Esophagus (tissue), 2 donors: Measurements from ENCODE around the gene MYADML2. TPM values are rescaled to one million over a fixed set of nuclear protein-coding genes. Genes with fewer than 3 reads are reported as not detected.
A peak's percentile ranks its signal among the peaks of the same experiment; 100 is the strongest.

Experiments used
- H3K27ac ChIP-seq, 2 donors: one replicate each; pipeline ENCODE4 v1.5.1; 2013; ENCODE audit warnings: low read depth in 2 of 2, mild to moderate bottlenecking in 2 of 2, inconsistent platforms in 1 of 2, low read length in 1 of 2, moderate library complexity in 1 of 2
- H3K27me3 ChIP-seq, 2 donors: one replicate each; pipeline ENCODE4 v1.6.1; 2013; ENCODE audit warnings: low read length in 2 of 2, control low read depth in 1 of 2, mild to moderate bottlenecking in 1 of 2; ENCODE audit not compliant: insufficient read depth in 2 of 2, control insufficient read depth in 1 of 2
- H3K36me3 ChIP-seq, 2 donors: one replicate each; pipeline ENCODE4 v1.6.1; 2013; ENCODE audit warnings: low read length in 1 of 2; ENCODE audit not compliant: control insufficient read depth in 2 of 2, insufficient read depth in 2 of 2
- H3K4me1 ChIP-seq, 2 donors: one replicate each; pipeline ENCODE4 v1.6.1; 2013; ENCODE audit warnings: low read length in 1 of 2; ENCODE audit not compliant: control insufficient read depth in 2 of 2, insufficient read depth in 2 of 2
- H3K4me3 ChIP-seq, 2 donors: one replicate each; pipeline ENCODE4 v1.5.1; 2013; ENCODE audit warnings: low read length in 2 of 2, mild to moderate bottlenecking in 2 of 2, low read depth in 1 of 2, moderate library complexity in 1 of 2
- H3K9me3 ChIP-seq, 2 donors: one replicate each; pipeline ENCODE4 v1.6.1; 2013; ENCODE audit warnings: mild to moderate bottlenecking in 2 of 2, low read depth in 1 of 2, low read length in 1 of 2, moderate library complexity in 1 of 2; ENCODE audit not compliant: control insufficient read depth in 2 of 2, insufficient read depth in 1 of 2
- WGBS, 2 donors: extraction: QIAGEN DNeasy Blood & Tissue Kit; methylation state at CpG; one replicate each; pipeline ENCODE4 v1.1.7; 2013; 5-methylcytosine and 5-hydroxymethylcytosine counted together
- polyA plus RNA-seq, 2 donors: library from polyadenylated mRNA; stranded (reverse); fragments of 200-250 nt; gene quantifications; one replicate each; pipeline ENCODE4 v1.2.3, GENCODE V29; 2013
- donor health status: healthy with polysubstance abuse.
- donor health status: Bipolar disorder and iron deficiency.

Gene MYADML2, protein sequence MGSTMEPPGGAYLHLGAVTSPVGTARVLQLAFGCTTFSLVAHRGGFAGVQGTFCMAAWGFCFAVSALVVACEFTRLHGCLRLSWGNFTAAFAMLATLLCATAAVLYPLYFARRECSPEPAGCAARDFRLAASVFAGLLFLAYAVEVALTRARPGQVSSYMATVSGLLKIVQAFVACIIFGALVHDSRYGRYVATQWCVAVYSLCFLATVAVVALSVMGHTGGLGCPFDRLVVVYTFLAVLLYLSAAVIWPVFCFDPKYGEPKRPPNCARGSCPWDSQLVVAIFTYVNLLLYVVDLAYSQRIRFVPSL
- not detected for polyA plus RNA-seq

DNA sequence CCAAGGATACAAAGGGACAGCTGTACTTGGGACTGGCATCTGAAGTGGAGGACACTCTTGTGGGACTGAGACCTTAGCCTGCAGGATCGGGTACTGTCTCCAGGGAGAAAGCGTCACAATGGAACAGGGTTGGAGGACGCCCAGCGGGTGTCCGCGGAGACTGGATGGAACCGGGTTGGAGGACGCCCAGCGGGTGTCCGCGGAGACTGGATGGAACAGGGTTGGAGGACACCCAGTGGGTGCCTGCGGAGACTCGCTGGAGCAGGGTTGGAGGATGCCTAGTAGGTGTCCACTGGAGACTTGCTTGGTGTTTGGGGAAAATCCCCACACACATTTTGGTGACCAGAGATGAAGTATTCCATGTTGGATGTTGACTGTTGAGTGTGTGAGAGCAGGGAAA, at the start of gene MYADML2:
TSS of gene MYADML2 (minus strand) at position 45 of the 400 bp plus-strand sequence. CDS start 5,492 bp downstream, outside the sequence.
- WGBS, 2 donors, result 81 to 90% methylated on average over 12 to 13 of the region's 13 CpGs
- H3K4me3 ChIP-seq, result no peak within 1 kb of the TSS
- no peaks in the 10 kb centered on the region for H3K36me3 ChIP-seq
- H3K27ac ChIP-seq, result peak within 1 kb of the TSS in 1 of 2 donors; percentile 11
- H3K4me1 ChIP-seq, result peaks cover 0 to 3% of the 10 kb centered on the region in 2 donors
- no peaks in the 10 kb centered on the region for H3K27me3 ChIP-seq
- H3K9me3 ChIP-seq, result no peaks in the 10 kb centered on the region

DNA sequence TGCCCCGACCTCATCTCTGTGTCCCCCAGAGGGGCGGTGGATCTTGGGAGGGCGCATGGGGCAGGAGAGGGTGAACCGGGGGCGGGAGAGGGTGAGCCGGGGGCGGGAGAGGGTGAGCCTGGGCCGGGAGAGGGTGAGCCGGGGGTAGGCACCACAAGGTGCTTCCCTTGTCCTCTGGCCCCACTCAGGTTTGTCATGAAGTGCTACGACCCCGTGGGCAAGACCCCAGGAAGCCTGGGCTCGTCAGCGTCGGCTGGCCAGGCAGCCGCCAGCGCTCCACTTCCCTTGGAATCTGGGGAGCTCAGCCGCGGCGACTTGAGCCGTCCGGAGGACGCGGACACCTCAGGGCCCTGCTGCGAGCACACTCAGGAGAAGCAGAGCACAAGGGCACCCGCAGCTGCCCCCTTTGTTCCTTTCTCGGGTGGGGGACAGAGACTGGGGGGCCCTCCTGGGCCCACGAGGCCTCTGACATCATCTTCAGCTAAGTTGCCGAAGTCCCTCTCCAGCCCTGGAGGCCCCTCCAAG, 49.3 kb upstream of the MYADML2 start:
- Histone ChIP-seq H3K9me3 (no peaks in the 10 kb centered on the region), H3K4me3 (no peak overlapping the region), H3K27me3 (no peaks in the 10 kb centered on the region), H3K4me1 (peaks cover 6 to 24% of the 10 kb centered on the region in 2 donors), H3K27ac (no peak overlapping the region), H3K36me3 (peaks cover 0 to 13% of the 10 kb centered on the region in 2 donors)
- 92% methylated on average over 28 of the region's 28 CpGs for WGBS, 2 donors

DNA sequence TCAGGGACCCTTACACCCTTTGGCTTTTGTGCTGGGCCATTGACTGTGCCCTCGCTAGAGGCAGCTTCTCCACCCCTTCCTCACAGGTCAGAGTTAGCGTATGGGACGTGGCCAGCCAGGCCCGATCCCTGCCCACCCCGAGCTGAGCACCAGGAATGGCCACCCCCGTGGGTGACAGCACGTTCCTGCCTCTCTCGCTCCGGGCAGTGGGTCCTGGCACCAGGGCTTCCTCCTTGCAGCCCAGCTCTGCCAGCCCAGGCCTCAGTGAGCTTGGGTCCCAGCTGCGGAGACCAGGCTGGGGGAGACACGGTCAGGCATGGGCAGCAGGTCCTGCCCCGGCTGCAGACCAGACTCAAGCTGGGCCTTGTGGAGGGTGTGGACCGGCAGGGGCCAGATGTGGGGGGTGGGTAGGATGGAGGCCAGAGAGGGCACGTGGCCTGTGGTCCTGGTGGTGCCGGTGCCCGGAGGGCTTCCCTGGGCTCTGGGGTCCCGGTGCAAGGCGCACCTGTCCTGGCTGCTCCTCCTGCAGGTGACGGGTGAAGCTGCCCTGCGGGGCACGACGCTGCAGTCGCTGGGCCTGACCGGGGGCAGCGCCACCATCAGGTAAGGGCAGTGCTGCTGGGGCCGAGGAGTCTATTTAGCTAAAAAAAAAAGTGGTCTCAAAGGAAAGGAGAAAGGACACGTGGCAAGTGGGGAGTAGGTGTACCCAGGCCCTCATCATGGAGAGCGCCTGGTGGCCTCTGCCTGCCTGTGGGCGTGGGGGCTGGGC, 48.6 kb upstream of the MYADML2 start:
- H3K9me3 ChIP-seq, result no peaks in the 10 kb centered on the region
- WGBS, 2 donors, result 92 to 94% methylated on average over 29 of the region's 29 CpGs
- H3K36me3 ChIP-seq, result peaks cover 0 to 13% of the 10 kb centered on the region in 2 donors
- no peak overlapping the region for H3K4me3 ChIP-seq
- peaks cover 6 to 27% of the 10 kb centered on the region in 2 donors for H3K4me1 ChIP-seq
- no peak overlapping the region for H3K27ac ChIP-seq
- no peaks in the 10 kb centered on the region for H3K27me3 ChIP-seq

DNA sequence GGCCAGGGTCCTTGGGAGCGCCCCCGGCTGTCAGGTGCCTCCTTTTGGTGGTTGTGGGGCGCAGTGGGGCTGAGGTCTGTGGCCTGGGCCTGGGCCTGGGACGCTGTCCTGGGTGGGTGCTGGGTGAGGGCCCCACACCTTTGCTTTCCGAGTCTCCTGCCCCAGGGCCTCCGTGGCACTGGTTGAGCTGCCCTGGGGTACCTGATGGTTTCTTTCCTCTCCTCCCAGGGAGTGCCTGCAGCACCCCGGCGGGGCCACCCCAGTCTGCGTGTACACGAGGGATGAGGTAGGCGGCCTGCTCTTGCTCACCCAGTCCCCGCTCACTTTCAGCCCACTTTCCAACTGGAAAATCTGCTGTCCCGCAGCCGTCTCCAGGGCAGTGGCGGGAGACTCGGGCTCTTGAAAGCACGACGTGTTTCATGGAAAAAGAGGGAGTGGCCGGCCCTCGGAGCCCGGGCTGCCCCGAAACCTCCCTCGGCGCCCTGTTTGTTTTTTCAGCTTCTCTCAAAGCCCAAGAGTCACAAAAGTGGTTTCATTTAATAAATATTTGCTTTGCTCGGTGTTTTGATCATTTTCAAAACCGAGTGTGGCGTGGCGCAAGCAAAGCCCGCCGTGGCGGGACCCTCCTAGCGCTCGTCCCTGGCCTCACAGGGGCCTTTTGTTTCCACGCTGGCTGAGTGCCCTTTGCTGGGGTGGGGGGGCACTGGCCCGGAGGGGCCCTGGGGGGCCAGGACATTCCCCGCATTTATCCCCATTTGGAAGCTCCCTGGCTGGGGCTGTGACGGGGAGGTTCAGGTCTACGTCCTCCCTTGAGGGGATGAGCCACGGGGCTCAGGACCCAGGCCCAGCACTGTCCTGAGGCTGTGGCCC, 47.8 kb upstream of the MYADML2 start:
- Histone ChIP-seq H3K27ac (no peak overlapping the region), H3K36me3 (peaks cover 0 to 13% of the 10 kb centered on the region in 2 donors), H3K27me3 (no peaks in the 10 kb centered on the region), H3K4me3 (no peak overlapping the region), H3K9me3 (no peaks in the 10 kb centered on the region), H3K4me1 (peaks cover 6 to 23% of the 10 kb centered on the region in 2 donors)
- WGBS, 2 donors, result 80 to 84% methylated on average over 39 of the region's 39 CpGs

DNA sequence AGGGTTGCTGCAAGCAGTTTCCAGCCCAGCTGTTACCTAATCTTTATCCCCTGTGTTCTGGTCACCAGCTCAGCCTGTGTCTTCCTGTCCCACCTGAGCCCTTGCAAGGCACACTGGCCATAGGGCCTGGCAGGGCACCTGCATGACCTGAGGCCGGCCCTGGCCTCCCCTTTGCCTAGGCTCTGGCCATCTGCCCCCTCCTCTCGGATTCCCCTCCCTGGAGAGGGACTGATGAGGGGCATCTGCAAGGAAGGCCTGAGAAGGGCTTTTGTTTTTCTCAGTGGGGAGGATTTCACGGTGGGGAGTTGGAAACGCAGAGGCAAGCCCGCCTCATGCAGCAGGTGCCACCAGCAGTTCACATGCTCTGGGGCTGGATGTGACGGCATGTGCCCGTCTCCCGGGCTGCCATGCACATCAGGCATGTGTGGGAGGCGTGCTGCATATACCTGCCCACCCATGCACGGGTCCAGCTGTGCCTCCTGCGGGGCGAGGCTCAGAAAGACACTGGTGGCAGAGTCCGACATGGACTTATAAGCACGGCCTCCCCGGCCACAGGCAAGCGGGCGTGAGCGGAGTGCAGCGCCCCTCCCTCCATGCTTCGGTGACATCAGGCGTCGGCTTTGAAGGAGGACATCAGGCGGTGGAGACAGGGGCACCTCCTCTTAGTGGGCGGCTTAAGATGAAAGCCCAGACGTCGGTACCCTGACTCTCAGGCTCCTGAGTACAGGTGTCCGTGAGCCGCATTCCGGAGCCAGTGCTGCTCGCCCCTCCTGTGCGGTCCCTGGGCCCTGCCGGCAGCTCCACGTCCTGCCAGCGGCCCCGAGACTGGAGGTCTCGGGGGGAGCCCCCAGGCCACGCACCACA, 46.9 kb upstream of the MYADML2 start:
- 92 to 94% methylated on average over 31 to 37 of the region's 37 CpGs for WGBS, 2 donors
- Histone ChIP-seq H3K27me3 (no peaks in the 10 kb centered on the region), H3K4me3 (no peak overlapping the region), H3K36me3 (peaks cover 3 to 13% of the 10 kb centered on the region in 2 donors), H3K27ac (no peak overlapping the region), H3K9me3 (no peaks in the 10 kb centered on the region), H3K4me1 (peaks cover 6 to 23% of the 10 kb centered on the region in 2 donors)

DNA sequence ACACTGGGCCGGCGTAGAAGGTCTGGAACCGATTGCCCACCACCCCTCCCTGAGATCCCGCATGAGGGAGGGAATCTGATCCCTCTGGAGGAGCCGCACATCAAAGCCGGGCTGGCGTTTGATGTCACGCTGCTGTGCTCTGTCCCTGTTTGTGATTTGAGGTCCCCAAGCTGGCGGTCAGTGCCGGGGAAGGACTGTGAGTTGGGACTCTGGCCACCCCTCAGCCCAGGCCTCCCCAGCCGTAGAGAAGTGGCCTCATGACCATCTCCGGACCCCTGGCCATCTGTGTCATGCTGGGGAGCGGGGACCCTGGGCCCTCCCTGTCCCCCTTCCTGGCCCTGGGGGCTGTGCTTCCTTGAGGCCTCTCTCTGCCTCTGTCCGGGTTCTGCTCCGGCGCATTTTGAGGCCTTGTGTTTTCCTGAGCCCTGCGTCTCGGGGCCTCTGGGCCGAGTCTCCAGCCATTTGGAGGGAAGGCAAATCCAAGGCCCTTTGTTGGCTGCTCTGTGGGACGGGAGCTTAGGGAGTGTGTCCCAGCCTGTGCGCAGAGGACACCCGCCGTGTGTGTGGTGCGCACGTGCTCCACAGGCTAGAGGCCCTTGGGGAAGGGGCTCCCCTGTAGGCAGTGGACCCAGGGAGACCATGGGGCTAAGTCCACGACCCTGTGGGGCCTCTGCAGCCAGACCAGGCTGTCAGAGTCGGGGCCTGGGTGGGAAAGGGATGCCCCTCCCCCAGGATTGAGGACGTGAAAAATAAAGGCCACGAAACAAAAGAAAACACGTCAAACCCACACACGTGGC, 45.5 kb upstream of the MYADML2 start:
- H3K27me3 ChIP-seq, result no peaks in the 10 kb centered on the region
- H3K4me1 ChIP-seq, result peaks cover 6 to 23% of the 10 kb centered on the region in 2 donors
- H3K9me3 ChIP-seq, result no peaks in the 10 kb centered on the region
- 57 to 61% methylated on average over 31 of the region's 31 CpGs for WGBS, 2 donors
- no peak overlapping the region for H3K4me3 ChIP-seq
- H3K36me3 ChIP-seq, result peaks cover 3 to 13% of the 10 kb centered on the region in 2 donors
- H3K27ac ChIP-seq, result peak overlapping the region; percentile 83

DNA sequence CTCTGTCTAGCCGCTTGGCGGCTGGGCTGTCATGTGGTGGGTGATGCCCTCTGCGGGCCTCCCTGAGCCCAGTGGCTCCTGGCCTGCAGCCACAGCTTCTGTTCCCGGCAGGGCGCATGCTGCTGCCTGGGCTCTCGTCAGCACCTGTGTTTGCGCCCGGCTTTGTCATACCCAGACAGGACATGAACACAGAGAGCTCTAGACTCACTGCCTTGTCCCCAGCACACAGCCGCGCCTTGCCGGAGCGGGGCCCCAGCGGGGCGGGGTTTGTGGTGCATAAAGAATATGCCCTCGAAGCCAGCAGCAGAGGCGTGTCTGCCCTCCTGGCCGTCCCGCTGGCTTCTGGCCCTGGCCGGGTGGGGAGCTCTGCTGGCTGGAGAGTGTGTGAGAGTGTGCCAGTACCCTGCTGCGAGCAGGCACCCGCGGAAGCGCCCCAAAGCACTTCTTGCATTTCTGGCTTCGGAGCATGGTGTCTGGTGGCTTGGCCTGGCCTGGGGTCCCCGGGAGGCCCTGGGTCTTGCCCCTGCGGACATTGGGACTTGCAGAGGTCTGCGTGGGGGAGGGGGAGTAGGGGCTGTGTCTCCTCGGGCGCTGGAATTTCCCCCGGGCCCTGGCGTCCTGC, 44.8 kb upstream of the MYADML2 start:
- Histone ChIP-seq H3K9me3 (no peaks in the 10 kb centered on the region), H3K36me3 (peaks cover 3 to 11% of the 10 kb centered on the region in 2 donors), H3K4me1 (peaks cover 6 to 23% of the 10 kb centered on the region in 2 donors), H3K27me3 (no peaks in the 10 kb centered on the region), H3K4me3 (no peak overlapping the region), H3K27ac (peak overlapping the region; percentile 83)
- 27 to 31% methylated on average over 31 of the region's 31 CpGs for WGBS, 2 donors
